Stimulated activated naive B cell treated with anti-CD40 and anti-IgM and Interleukin-4, amounts not matched to agents 10 μg/mL and 1 μg/mL and 100 μg/mL, for 72 hours (primary cell): Measurements from ENCODE around the gene SSTR3.

Source experiments
- ATAC-seq, 2 donors: fragments of 150-1000 bp; cut with Tn5 transposase; replicated peaks; 2 replicates each; pipeline ENCODE4 v1.10.0; 2021; ENCODE audit warnings: moderate library complexity in 1 of 2
- DNase-seq: peaks from one replicate; pipeline ENCODE4 v3.0.0; 2021
- H3K27ac Mint-ChIP-seq: one replicate; pipeline ENCODE4 v1.8.0; 2022; ENCODE audit warnings: mild to moderate bottlenecking, mixed read lengths
- H3K27me3 Mint-ChIP-seq, 2 donors: one replicate each; pipeline ENCODE4 v1.8.0; 2022; ENCODE audit warnings: mixed read lengths in 2 of 2
- H3K36me3 Mint-ChIP-seq, 2 donors: one replicate each; pipeline ENCODE4 v1.8.0; 2022; ENCODE audit warnings: mixed read lengths in 2 of 2, mild to moderate bottlenecking in 1 of 2
- H3K4me1 Mint-ChIP-seq, 2 donors: one replicate each; pipeline ENCODE4 v1.8.0; 2022; ENCODE audit warnings: mixed read lengths in 2 of 2, mild to moderate bottlenecking in 1 of 2
- H3K4me3 Mint-ChIP-seq, 2 donors: one replicate each; pipeline ENCODE4 v1.8.0; 2022; ENCODE audit warnings: mild to moderate bottlenecking in 2 of 2, mixed read lengths in 2 of 2, moderate library complexity in 1 of 2
- H3K9me3 Mint-ChIP-seq, 2 donors: one replicate each; pipeline ENCODE4 v1.8.0; 2022; ENCODE audit warnings: mixed read lengths in 2 of 2, mild to moderate bottlenecking in 1 of 2

The SSTR3 gene

DNA sequence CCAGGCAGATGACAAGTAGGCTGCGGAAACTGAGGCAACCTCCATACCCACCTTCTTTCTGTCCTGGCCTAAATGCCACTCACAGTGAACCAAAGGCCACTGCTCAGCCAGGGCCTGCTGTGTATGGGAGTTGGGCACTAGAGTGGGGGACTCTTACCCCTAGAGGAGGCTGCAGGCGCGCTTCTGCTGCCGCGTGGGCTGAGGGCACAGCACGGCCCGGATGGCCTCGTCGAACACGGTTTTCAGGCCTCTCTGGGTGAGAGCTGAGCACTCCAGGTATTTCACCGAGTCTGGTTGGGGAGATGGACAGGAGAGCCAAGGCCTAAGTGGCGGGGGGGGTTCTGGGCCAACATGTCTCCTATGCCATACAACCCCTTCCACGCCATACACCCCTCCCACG is 14.2 kb upstream of the SSTR3 start:
- Mint-ChIP-seq H3K9me3 (peaks cover 4% of the 10 kb centered on the region in 2 donors), H3K27ac (peak overlapping the region; percentile 97), H3K27me3 (no peaks in the 10 kb centered on the region), H3K4me3 (no peak overlapping the region), H3K36me3 (peaks cover 74 to 88% of the 10 kb centered on the region in 2 donors), H3K4me1 (peaks cover 76 to 92% of the 10 kb centered on the region in 2 donors)
- DNase-seq (no peak), ATAC-seq (no peak)

- ATAC-seq (no peak), DNase-seq (no peak)
- Mint-ChIP-seq H3K9me3 (peaks cover 4 to 8% of the 10 kb centered on the region in 2 donors), H3K27me3 (no peaks in the 10 kb centered on the region), H3K36me3 (peaks cover 72 to 88% of the 10 kb centered on the region in 2 donors), H3K4me1 (peaks cover 76 to 92% of the 10 kb centered on the region in 2 donors), H3K27ac (peak overlapping the region; percentile 97), H3K4me3 (peak overlapping the region; percentile 7 to 42)
These were observed 13.8 kb upstream of the SSTR3 start for GRCh38 chr22:37226087-37226486.

GRCh38 chr22:37225481-37225880 is 13.2 kb upstream of the SSTR3 start:
- H3K27ac Mint-ChIP-seq, result peak overlapping the region; percentile 97
- ATAC-seq (no peak), DNase-seq (no peak)
- H3K4me1 Mint-ChIP-seq, result peaks cover 76 to 92% of the 10 kb centered on the region in 2 donors
- peaks cover 8 to 10% of the 10 kb centered on the region in 2 donors for H3K9me3 Mint-ChIP-seq
- peaks cover 71 to 87% of the 10 kb centered on the region in 2 donors for H3K36me3 Mint-ChIP-seq
- peak overlapping the region in 1 of 2 donors; percentile 39 for H3K4me3 Mint-ChIP-seq
- H3K27me3 Mint-ChIP-seq, result no peaks in the 10 kb centered on the region

DNA sequence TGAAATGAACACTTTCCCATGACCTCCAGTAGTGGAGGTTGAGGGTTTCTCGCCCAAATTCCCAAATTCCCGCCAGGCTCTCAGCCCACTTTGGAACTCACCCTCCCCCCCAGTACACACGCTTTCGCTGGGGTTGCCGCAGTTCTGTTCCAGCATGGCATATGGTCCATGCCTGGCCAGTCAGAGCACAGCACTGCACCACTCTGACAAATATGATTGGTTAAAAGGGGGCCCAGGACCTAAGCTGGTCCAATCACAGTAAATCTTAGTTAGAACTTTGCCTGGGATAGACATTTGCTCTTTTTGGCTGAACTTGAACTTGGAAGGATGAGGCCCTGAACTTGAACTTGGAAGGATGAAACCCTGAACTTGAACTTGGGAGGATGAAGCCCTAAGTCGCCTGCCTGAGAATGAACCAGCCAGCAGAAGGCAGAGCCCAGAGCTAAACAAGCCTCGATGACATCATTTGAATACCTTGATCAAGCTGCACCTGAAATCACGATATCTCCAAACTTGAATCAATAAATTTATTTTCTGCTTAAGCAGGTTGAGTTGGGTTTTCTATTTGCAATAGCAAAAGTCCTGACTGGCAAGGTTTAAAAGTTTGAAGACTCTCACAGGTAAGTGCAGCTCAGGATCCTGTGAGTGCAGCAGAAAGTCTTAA is 12.6 kb upstream of the SSTR3 start:
- Mint-ChIP-seq H3K36me3 (peaks cover 69 to 81% of the 10 kb centered on the region in 2 donors), H3K27me3 (no peaks in the 10 kb centered on the region), H3K9me3 (peaks cover 8 to 10% of the 10 kb centered on the region in 2 donors), H3K4me1 (peaks cover 75 to 92% of the 10 kb centered on the region in 2 donors), H3K4me3 (peak overlapping the region in 1 of 2 donors; percentile 33), H3K27ac (peak overlapping the region; percentile 97)
- no peak for ATAC-seq
- no peak for DNase-seq

- no peak for DNase-seq
These were observed 11.8 kb upstream of the SSTR3 start for GRCh38 chr22:37223965-37224551.

GRCh38 chr22:37222440-37222971 is 10.2 kb upstream of the SSTR3 start:
- Mint-ChIP-seq H3K4me3 (peak overlapping the region; percentile 39 to 57), H3K27me3 (no peaks in the 10 kb centered on the region), H3K36me3 (peaks cover 50 to 57% of the 10 kb centered on the region in 2 donors), H3K9me3 (peaks cover 8 to 10% of the 10 kb centered on the region in 2 donors), H3K4me1 (peaks cover 73 to 92% of the 10 kb centered on the region in 2 donors), H3K27ac (peak overlapping the region; percentile 97)
- DNase-seq (no peak), ATAC-seq (peak; percentile 10 to 20)

More at GRCh38 chr22:37223965-37224551, 11.8 kb upstream of the SSTR3 start:
- Mint-ChIP-seq H3K36me3 (peaks cover 62 to 73% of the 10 kb centered on the region in 2 donors), H3K27me3 (no peaks in the 10 kb centered on the region), H3K4me1 (peaks cover 75 to 92% of the 10 kb centered on the region in 2 donors), H3K27ac (peak overlapping the region; percentile 97), H3K4me3 (peak overlapping the region; percentile 66 to 68), H3K9me3 (peaks cover 8 to 10% of the 10 kb centered on the region in 2 donors)
- ATAC-seq, result peak; percentile 66 to 71

DNA sequence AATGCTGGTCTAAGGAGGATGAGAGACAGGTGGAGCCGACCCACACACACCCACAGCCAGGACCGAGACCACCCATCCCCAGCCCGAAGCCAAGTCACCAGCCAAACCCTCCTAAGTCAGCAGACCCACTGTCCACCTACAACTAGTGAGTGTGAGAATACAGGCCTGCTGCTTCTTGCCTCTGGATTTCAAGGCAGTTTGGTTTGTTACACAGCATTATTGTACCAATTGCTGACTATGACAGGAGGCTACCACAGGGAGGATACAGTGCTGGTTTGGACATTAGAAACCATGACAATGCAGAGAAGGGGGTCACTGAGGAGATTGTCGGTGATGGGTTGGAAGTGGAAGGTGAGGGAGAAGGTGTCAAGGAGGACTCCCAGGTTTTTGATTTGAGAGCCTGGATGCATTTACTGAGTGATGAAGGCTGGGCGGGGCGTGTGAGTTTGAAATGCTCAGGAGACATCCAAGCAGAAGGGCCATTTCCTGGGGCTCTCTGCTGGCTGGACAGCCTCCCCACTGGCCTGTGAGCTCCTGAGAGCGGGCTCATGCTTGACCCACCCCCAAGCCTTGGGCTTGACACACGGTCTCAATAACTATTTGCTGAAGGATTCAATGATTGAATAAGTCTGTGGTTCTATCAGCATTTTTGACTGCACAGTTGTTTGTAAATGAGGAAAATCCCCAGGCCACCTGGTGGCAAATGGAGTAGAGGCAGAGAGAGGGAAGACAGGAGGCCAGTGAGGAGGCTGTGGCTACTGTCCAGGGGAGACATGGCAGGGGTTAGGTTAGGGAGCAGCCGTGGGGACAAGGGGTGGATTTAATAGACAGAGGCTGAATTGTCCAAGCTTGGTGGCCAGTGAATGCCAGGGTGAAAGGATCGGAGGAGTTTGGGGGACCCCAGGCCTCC is 9.4 kb upstream of the SSTR3 start:
- no peak for ATAC-seq
- H3K4me3 Mint-ChIP-seq, result peak overlapping the region; percentile 2 to 18

GRCh38 chr22:37220543-37220981 is 8.3 kb upstream of the SSTR3 start:
- H3K36me3 Mint-ChIP-seq, result peaks cover 44 to 45% of the 10 kb centered on the region in 2 donors

More for the DNA sequence above, 9.4 kb upstream of the SSTR3 start:
- Mint-ChIP-seq H3K27me3 (no peaks in the 10 kb centered on the region), H3K27ac (peak overlapping the region; percentile 97), H3K4me1 (peaks cover 73 to 97% of the 10 kb centered on the region in 2 donors), H3K9me3 (peaks cover 8 to 10% of the 10 kb centered on the region in 2 donors), H3K36me3 (peaks cover 50 to 56% of the 10 kb centered on the region in 2 donors)
- DNase-seq, result no peak

GRCh38 chr22:37219533-37219932 is 7.3 kb upstream of the SSTR3 start:
- no peak for ATAC-seq
- Mint-ChIP-seq H3K27ac (peak overlapping the region; percentile 92), H3K27me3 (no peaks in the 10 kb centered on the region), H3K4me1 (peaks cover 63 to 82% of the 10 kb centered on the region in 2 donors), H3K36me3 (peaks cover 33 to 34% of the 10 kb centered on the region in 2 donors), H3K9me3 (peaks cover 8 to 10% of the 10 kb centered on the region in 2 donors), H3K4me3 (peak overlapping the region; percentile 17 to 52)
- DNase-seq, result no peak

More at GRCh38 chr22:37220543-37220981, 8.3 kb upstream of the SSTR3 start:
- Mint-ChIP-seq H3K27me3 (no peaks in the 10 kb centered on the region), H3K9me3 (peaks cover 8 to 10% of the 10 kb centered on the region in 2 donors), H3K4me3 (peak overlapping the region; percentile 42 to 53), H3K4me1 (peaks cover 69 to 93% of the 10 kb centered on the region in 2 donors), H3K27ac (peak overlapping the region; percentile 97)
- ATAC-seq, result no peak
- no peak for DNase-seq

GRCh38 chr22:37218771-37219411 is 6.6 kb upstream of the SSTR3 start:
- H3K36me3 Mint-ChIP-seq, result peaks cover 28% of the 10 kb centered on the region in 2 donors
- peaks cover 59 to 76% of the 10 kb centered on the region in 2 donors for H3K4me1 Mint-ChIP-seq
- peaks cover 4 to 7% of the 10 kb centered on the region in 2 donors for H3K9me3 Mint-ChIP-seq
- no peaks in the 10 kb centered on the region for H3K27me3 Mint-ChIP-seq
- ATAC-seq, result peak; percentile 92 to 94
- H3K27ac Mint-ChIP-seq, result peak overlapping the region; percentile 92
- peak; percentile 77 for DNase-seq
- H3K4me3 Mint-ChIP-seq, result peak overlapping the region; percentile 17 to 52

GRCh38 chr22:37218399-37218770 is 6.1 kb upstream of the SSTR3 start:
- DNase-seq, result no peak
- peak overlapping the region; percentile 17 to 52 for H3K4me3 Mint-ChIP-seq

GRCh38 chr22:37215890-37216289 is 3.6 kb upstream of the SSTR3 start:
- Mint-ChIP-seq H3K36me3 (peaks cover 3 to 4% of the 10 kb centered on the region in 2 donors), H3K27ac (no peak overlapping the region), H3K27me3 (no peaks in the 10 kb centered on the region), H3K9me3 (peaks cover 2 to 3% of the 10 kb centered on the region in 2 donors), H3K4me3 (no peak overlapping the region), H3K4me1 (peaks cover 41 to 46% of the 10 kb centered on the region in 2 donors)
- ATAC-seq, result no peak
- DNase-seq, result no peak

More at GRCh38 chr22:37218399-37218770, 6.1 kb upstream of the SSTR3 start:
- Mint-ChIP-seq H3K36me3 (peaks cover 23% of the 10 kb centered on the region in 2 donors), H3K9me3 (peaks cover 4 to 7% of the 10 kb centered on the region in 2 donors), H3K27ac (peak overlapping the region; percentile 92), H3K4me1 (peaks cover 56 to 71% of the 10 kb centered on the region in 2 donors), H3K27me3 (no peaks in the 10 kb centered on the region)
- ATAC-seq, result no peak

DNA sequence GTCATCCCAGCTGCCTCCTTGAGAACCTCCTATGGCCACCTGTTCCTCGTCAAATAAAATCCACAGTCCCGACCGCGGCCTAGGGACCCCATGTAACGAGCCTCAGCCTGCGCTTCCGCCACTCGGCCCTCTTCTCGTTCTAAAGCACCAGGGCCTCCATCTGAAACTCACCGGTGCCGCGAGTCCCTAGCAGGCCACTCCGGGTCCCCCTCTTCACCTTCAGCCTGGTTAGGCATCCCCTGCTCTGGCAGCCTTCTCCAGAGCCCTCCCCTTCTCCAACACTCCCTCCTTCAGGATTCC is 2.4 kb upstream of the SSTR3 start:
- no peaks in the 10 kb centered on the region for H3K9me3 Mint-ChIP-seq
- no peak for DNase-seq
- no peak overlapping the region for H3K4me3 Mint-ChIP-seq
- H3K27me3 Mint-ChIP-seq, result no peaks in the 10 kb centered on the region
- no peak for ATAC-seq
- peaks cover 35% of the 10 kb centered on the region in 2 donors for H3K4me1 Mint-ChIP-seq
- no peaks in the 10 kb centered on the region for H3K36me3 Mint-ChIP-seq
- H3K27ac Mint-ChIP-seq, result peak overlapping the region; percentile 16
